ENCODE measurements around the gene FGD6.

GRCh38 chr12:95218150-95219133 lies 1.2 kb upstream of the FGD6 start:
- TF ChIP-seq CTCF (IDR thresholded peaks at IDR 0.05) (no peak), EP300 (IDR thresholded peaks at IDR 0.05) (no peak)

All from ovary (tissue), 3 donors.